C4-2B (cell line): ENCODE measurements around the gene CA5A.

ENCODE experiments used
- CTCF ChIP-seq: fragments of 450-650 bp; conservative IDR thresholded peaks from 2 replicates; pipeline ENCODE4 v1.5.1; 2017; ENCODE audit warnings: mild to moderate bottlenecking
- ZFX ChIP-seq: fragments of 450-650 bp; IDR thresholded peaks from 2 replicates; pipeline ENCODE4 v1.6.1; 2017

- TF ChIP-seq CTCF: no peak
- no peak for TF ChIP-seq ZFX
Measured at GRCh38 chr16:87845213-87845612, 91.1 kb downstream of the CA5A start.
